Stimulated activated CD4-positive, alpha-beta T cell treated with anti-CD3 and anti-CD28 coated beads, Interleukin-1b, Interleukin-23, amount 100 ng/mL, for 24 hours (primary cell): ENCODE measurements around the gene PIK3R2.
"Not testable (repeated sequence)": the region's sequence is repeated elsewhere in the genome, so short reads cannot be mapped to it uniquely, and the experiment has no call there.

Source experiments
- DNase-seq, 4 experiments: peaks; one replicate each; pipeline ENCODE4 v3.0.0-alpha.2; 2020; ENCODE audit warnings: low read depth in 4 of 4, low spot score in 1 of 4

PIK3R2 gene

GRCh38 chr19:18152442-18152816 lies 534 bp upstream of the PIK3R2 start:
- peak; percentile 94 to 99 (median 96) for DNase-seq

DNA sequence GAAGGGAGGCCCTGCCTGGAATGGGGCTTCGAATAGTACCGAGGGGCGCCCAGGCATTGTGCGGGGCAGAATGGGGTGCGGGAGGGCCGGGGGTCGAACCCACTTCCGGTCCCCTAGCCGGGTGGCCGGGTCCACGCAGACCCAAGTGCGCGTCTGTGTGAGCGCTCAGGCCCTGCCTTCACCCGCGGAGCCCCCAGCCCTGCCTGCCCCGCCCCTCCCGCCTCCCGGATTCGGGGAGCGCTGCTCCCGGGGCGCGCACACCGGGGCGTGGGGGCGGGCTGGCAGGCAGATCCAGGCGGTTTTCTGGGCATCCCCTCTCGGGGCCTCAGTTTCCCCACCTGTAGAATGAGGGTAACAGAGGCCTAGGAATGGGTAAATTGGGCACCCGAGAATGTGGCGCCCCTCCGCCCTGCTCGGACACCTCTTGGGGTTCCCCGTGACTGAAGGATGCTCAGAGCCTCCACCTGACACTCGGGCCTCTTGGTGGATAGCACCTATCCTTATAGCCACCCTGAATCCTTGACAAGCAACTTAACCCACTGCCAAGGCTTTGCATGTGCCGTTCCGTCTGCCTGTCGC lies 682 bp downstream of the PIK3R2 start:
- peak in 2 of 4 experiments; percentile 12 to 25 for DNase-seq

DNA sequence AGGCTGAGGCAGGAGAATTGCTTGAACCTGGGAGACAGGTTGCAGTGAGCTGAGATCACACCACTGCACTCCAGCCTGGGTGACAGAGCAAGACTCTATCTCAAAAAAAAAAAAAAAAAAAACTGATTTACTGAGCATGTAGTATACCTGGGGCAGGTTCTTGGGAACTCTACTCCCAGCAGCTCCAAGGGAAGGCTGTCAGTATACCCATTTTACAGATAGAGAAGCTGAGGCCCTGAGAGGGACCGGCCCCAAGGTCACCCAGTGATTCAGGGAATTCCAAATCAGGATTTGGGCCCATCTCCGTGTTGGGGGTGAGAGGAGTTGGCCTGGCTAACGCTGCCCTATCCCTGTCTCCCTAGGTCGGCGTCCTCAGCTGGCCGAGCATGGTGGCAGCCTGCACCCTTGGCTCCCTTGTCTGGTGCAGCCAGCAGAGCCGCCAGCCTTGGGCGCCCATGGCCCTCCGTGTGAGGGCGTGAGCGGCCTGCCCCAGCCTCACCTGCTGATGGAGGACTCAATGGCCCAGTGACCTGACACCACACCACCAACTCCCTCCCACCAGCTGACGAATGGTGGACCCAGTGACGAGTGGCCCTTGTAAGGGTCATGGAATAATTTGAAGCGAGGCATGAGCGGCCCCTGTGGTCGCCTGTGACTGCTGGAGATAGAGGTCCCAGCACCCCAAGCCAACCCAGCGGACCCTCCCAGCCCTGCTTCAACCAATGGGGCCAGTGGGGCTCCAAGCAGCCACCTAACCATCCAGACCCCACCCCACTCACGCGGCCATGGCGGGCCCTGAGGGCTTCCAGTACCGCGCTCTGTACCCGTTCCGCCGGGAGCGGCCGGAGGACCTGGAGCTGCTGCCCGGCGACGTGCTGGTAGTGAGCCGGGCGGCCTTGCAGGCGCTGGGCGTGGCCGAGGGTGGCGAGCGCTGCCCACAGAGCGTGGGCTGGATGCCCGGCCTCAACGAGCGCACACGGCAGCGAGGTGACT lies 2.4 kb downstream of the PIK3R2 start:
- DNase-seq = no peak

- DNase-seq = no peak
Measured at GRCh38 chr19:18156268-18156667, 3.3 kb downstream of the PIK3R2 start.

DNA sequence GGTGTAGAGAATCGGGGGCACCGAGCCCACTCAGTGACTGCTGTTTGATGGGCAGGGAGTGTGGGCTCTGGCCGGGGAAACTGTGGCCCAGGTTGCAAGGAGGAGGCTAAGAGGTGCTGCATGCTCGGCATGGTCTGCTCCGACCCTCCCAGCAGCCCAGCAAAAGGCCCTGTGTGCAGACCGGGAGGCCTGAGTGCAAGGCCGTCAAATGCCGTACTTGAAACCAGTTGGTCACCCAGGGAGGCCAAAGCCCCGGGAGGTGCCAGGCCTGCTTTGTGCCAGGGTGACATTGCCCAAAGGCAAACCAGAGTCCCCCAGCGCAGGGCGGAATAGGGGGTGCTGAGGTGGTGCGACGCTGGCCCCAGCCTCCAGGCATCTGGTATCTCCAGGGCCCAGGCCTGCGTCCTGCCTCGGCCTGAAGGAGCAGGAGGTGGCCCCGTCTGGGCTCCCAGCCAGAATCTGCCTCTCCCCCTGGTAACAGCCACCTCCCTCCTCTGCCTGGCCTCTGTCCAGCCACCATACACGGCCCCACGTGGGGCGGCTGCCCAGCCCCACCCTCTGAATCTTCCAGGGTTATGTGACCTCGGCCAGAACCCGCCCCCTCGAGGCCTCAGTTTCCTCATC lies 4.0 kb downstream of the PIK3R2 start:
- no peak for DNase-seq

DNA sequence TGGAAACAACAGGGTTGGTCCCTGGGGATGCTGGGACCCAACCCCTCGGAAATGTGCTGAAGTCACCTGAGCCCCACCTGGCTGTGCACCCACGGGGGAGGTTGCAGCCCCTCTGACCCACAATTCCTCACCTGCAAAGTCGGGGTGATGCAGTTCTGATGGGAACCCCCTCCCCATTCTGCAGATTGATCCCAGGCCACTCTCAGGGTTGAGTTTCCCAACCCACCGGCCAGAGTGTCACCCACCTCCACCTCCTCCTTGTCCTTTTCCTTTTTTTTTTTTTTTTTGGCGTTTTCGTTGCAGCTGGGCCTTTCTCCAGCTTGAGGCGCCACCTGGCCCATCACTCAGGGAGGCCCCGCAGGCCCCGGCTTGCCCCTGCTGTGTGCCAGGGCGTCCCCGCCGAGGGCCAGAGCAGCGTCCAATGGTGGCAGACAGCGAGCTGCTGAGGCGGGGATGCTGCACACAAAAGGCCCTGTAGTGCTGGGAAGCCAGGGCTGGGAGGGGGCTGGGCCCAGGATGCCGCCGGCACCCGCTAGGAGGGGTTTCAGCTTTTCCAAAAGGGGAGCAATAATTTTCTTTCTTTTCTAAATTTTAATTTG lies 4.6 kb downstream of the PIK3R2 start:
- DNase-seq = no peak

DNA sequence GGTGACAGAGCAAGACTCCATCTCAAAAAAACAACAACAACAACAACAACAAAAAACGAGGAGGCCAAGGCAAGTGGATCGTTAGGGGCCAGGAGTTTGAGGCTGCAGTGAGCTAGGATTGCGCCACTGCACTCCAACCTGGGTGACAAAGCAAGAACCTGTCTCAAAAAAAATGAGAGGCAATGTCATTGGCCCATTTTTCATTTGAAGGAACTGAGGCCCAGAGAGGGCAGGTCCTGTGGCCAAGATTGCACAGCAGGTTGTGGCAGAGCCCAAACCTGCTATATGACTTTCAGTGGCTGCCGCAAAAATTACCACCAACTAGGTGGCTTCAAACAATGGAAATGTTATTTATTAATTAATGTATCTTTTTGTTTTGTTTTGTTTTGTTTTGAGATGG lies 5.5 kb downstream of the PIK3R2 start:
- DNase-seq = no peak

DNA sequence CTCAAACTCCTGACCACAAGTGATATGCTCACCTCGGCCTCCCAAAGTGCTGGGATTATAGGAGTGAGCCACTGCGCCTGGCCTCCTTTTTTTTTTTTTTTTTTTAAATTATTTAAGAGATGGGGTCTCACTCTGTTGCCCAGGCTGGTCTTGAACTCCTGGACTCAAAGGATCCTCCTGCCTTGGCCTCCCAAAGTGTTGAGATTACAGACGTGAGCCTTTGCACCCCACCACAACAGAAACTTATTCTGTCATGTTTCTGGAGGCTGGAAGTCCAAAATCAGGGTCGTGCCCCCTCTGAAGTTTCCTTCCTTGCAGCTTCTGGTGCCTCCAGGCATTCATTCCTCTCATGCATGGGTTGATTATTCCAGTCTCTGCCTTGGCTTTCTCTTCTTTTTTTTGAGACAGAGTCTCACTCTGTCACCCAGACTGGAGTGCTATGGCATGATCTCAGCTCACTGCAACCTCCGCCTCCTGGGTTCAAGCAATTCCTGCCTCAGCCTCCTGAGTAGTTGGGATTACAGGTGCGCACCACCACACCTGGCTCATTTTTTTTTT lies 6.2 kb downstream of the PIK3R2 start:
- DNase-seq = not testable (repeated sequence)

- no peak for DNase-seq
Measured at GRCh38 chr19:18159810-18160209, 6.8 kb downstream of the PIK3R2 start.

- no peak for DNase-seq
Measured at GRCh38 chr19:18160493-18160970, 7.6 kb downstream of the PIK3R2 start.

DNA sequence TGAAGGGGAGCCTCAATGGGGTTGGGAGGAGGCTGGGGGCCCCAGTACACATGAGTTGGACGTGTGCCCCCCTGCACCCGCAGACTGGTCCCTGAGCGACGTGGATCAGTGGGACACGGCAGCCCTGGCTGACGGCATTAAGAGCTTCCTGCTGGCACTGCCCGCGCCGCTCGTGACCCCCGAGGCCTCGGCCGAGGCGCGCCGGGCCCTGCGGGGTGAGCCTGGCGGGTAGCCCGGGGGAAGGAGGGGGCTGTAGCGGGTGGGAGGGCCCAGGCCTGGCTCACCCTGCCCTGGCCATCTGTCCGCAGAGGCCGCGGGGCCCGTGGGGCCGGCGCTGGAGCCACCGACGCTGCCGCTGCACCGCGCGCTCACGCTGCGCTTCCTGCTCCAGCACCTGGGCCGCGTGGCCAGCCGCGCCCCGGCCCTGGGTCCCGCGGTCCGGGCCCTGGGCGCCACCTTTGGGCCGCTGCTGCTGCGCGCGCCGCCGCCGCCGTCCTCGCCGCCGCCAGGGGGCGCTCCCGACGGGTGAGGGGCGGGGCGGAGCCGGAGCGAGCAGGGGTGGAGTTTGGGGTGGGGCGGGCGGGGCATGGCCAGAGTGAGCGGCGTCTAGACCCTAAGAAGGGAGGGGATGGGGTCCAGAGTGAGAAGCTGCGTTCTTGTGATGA lies 8.1 kb downstream of the PIK3R2 start:
- peak; percentile 58 to 79 (median 68) for DNase-seq

DNA sequence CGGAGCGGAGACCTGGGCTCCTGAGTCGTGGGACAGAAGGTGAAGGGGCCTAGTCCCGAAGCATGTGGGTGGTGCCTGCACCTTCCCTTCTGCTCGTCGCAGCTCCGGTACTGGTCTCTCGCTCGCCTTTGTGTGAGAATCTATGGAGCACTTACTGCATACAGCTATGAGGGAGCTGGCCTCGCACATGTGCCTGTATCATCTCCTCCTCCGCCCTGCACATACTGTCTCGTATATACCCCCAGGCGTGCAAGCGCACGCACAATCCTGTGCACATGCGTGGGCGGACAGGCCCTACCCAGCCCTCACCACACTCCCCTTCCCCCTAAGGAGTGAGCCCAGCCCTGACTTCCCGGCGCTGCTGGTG lies 8.7 kb downstream of the PIK3R2 start:
- DNase-seq = no peak

GRCh38 chr19:18164072-18164471 lies 11.1 kb downstream of the PIK3R2 start:
- no peak for DNase-seq

- no peak for DNase-seq
Measured at GRCh38 chr19:18165794-18166544, 13.0 kb downstream of the PIK3R2 start.

DNA sequence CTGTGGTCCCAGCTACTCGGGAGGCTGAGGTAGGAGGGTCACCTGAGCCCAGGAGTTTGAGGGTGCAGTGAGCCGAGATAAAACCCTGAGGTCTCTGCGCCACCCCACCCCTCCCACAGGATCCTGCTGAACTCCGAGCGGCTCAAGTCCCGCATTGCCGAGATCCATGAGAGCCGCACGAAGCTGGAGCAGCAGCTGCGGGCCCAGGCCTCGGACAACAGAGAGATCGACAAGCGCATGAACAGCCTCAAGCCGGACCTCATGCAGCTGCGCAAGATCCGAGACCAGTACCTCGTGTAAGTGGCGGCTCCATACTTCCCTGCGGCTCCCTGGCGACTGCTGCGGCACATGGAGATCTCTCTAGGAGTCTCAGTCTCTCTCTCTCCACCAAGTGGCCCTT lies 14.0 kb downstream of the PIK3R2 start:
- DNase-seq = no peak

DNA sequence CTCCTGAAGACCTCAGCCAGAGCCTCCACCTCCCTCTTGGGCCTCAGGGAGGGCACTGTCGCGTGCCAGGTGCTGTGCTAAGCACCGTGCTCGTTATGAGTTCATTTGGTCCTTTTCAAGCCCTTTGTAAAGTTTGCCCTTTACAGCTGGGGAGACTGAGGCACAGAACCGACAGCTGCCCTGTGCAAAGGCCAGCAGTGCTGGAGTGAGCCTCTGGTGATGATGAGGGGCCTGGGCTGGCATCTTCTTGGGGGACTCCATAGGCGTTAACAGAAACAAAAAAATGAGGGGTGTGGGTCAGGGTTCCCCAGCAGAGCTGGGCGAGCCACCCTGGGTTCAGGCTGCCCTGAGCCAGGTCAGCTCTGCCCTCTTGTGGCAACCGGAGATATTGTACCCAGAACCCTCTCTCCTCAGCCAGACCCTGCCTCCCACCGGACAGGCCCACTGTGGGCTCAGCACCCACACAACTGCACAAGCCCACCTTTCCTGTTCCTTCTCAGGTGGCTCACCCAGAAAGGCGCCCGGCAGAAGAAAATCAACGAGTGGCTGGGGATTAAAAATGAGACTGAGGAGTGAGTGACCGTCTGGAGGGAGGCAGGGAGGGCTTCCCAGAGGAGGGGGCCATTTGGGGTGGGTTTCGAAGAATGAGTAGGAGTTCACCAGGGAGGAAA lies 15.1 kb downstream of the PIK3R2 start:
- peak in 1 of 4 experiments; percentile 39 for DNase-seq

GRCh38 chr19:18168673-18169381 lies 15.9 kb downstream of the PIK3R2 start:
- DNase-seq = no peak

DNA sequence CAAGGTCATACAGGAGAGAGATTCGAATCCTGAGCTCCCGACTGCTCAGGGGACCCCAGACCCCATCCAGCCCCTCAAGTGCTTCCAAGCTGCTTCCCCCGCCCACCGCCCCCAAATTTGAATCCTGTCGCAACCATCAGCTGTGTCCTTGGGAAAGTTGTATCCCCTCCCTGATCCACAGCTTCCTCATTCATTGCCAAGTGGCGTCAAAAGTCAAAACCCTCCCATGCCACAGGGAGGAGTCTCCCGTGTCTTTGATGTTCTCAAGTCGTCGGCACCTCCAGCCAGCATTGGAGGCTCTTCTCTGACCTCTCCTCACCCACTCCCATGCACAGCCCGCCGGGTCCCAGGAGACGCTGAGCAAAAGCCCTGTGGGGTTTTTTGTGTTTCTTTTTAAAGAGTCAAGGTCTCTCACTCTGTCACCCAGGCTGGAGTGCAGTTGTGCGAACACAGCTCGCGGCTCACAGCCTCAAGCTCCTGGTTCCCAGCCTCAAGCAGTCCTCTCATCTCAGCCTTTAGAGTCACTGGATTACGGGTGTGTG lies 17.8 kb downstream of the PIK3R2 start:
- DNase-seq = no peak
